Parathyroid adenoma (tissue), 2 donors: Measurements from ENCODE around the gene RAPGEFL1.

Experiments
- H2AFZ ChIP-seq: fragments of 300-600 bp; sonication (generic); one replicate; pipeline ENCODE4 v1.7.0; 2017; ENCODE audit warnings: antibody characterized with exemption, mild to moderate bottlenecking
- H3K27ac ChIP-seq: fragments of 300-600 bp; sonication (generic); one replicate; pipeline ENCODE4 v1.7.0; 2017
- H3K27me3 ChIP-seq: fragments of 300-600 bp; sonication (generic); one replicate; pipeline ENCODE4 v1.7.0; 2017; ENCODE audit warnings: low read length; ENCODE audit not compliant: control insufficient read depth, insufficient read depth
- H3K36me3 ChIP-seq: fragments of 300-600 bp; sonication (generic); one replicate; pipeline ENCODE4 v1.7.0; 2017; ENCODE audit warnings: low read length; ENCODE audit not compliant: control insufficient read depth, insufficient read depth
- H3K4me1 ChIP-seq: fragments of 300-600 bp; sonication (generic); one replicate; pipeline ENCODE4 v1.7.0; 2017; ENCODE audit warnings: control low read depth
- H3K4me2 ChIP-seq: fragments of 300-600 bp; sonication (generic); one replicate; pipeline ENCODE4 v1.7.0; 2017; ENCODE audit warnings: low read length
- H3K4me3 ChIP-seq: fragments of 300-600 bp; sonication (generic); one replicate; pipeline ENCODE4 v1.7.0; 2017; ENCODE audit warnings: low read depth, low read length
- H3K79me2 ChIP-seq: fragments of 300-600 bp; sonication (generic); one replicate; pipeline ENCODE4 v1.7.0; 2017; ENCODE audit warnings: control low read depth
- H3K9ac ChIP-seq: fragments of 300-600 bp; sonication (generic); one replicate; pipeline ENCODE4 v1.7.0; 2017; ENCODE audit warnings: mild to moderate bottlenecking
- H3K9me3 ChIP-seq: fragments of 300-600 bp; sonication (generic); one replicate; pipeline ENCODE4 v1.7.0; 2017; ENCODE audit warnings: low read length; ENCODE audit not compliant: control insufficient read depth
- CTCF ChIP-seq: fragments of 300-600 bp; sonication (generic); IDR thresholded peaks from one replicate; pipeline ENCODE4 v1.7.0; 2017; ENCODE audit warnings: antibody characterized with exemption, mild to moderate bottlenecking
- donor health status: primary hyperparathyroidism.

The RAPGEFL1 gene

GRCh38 chr17:40173091-40173777, 4.0 kb upstream of the RAPGEFL1 start:
- TF ChIP-seq CTCF = no peak
- H3K9ac ChIP-seq = no peak overlapping the region
- H2AFZ ChIP-seq = no peak overlapping the region
- no peak overlapping the region for H3K4me2 ChIP-seq
- no peaks in the 10 kb centered on the region for H3K4me1 ChIP-seq
- H3K27ac ChIP-seq = no peak overlapping the region
- peaks cover 2% of the 10 kb centered on the region for H3K79me2 ChIP-seq
- no peak overlapping the region for H3K4me3 ChIP-seq
- no peaks in the 10 kb centered on the region for H3K36me3 ChIP-seq
- no peaks in the 10 kb centered on the region for H3K27me3 ChIP-seq
- H3K9me3 ChIP-seq = no peaks in the 10 kb centered on the region

GRCh38 chr17:40173778-40174135, 3.5 kb upstream of the RAPGEFL1 start:
- Histone ChIP-seq H3K4me2 (no peak overlapping the region), H3K9me3 (no peaks in the 10 kb centered on the region), H3K27me3 (no peaks in the 10 kb centered on the region), H2AFZ (no peak overlapping the region), H3K9ac (no peak overlapping the region), H3K27ac (no peak overlapping the region), H3K4me1 (no peaks in the 10 kb centered on the region), H3K36me3 (no peaks in the 10 kb centered on the region), H3K4me3 (no peak overlapping the region), H3K79me2 (peaks cover 2% of the 10 kb centered on the region)
- no peak for TF ChIP-seq CTCF

GRCh38 chr17:40174514-40174913, 2.8 kb upstream of the RAPGEFL1 start:
- no peaks in the 10 kb centered on the region for H3K4me1 ChIP-seq
- no peak for TF ChIP-seq CTCF
- H3K4me3 ChIP-seq = no peak overlapping the region
- no peaks in the 10 kb centered on the region for H3K36me3 ChIP-seq
- H3K79me2 ChIP-seq = peaks cover 2% of the 10 kb centered on the region
- no peaks in the 10 kb centered on the region for H3K27me3 ChIP-seq
- no peak overlapping the region for H2AFZ ChIP-seq
- H3K4me2 ChIP-seq = no peak overlapping the region
- no peaks in the 10 kb centered on the region for H3K9me3 ChIP-seq
- no peak overlapping the region for H3K9ac ChIP-seq
- no peak overlapping the region for H3K27ac ChIP-seq

- Histone ChIP-seq H3K4me3 (no peak overlapping the region), H3K9ac (no peak overlapping the region), H3K27ac (no peak overlapping the region), H3K9me3 (no peaks in the 10 kb centered on the region), H3K4me1 (no peaks in the 10 kb centered on the region), H3K4me2 (no peak overlapping the region), H3K27me3 (no peaks in the 10 kb centered on the region), H2AFZ (no peak overlapping the region), H3K36me3 (no peaks in the 10 kb centered on the region), H3K79me2 (no peaks in the 10 kb centered on the region)
- no peak for TF ChIP-seq CTCF
These were observed 1.1 kb upstream of the RAPGEFL1 start for GRCh38 chr17:40175928-40176753.

- H2AFZ ChIP-seq = no peak overlapping the region
- no peaks in the 10 kb centered on the region for H3K79me2 ChIP-seq
- H3K4me1 ChIP-seq = no peaks in the 10 kb centered on the region
- H3K4me3 ChIP-seq = no peak overlapping the region
- no peaks in the 10 kb centered on the region for H3K9me3 ChIP-seq
- TF ChIP-seq CTCF = no peak
- peak overlapping the region; percentile 77 for H3K4me2 ChIP-seq
- no peak overlapping the region for H3K27ac ChIP-seq
- H3K27me3 ChIP-seq = no peaks in the 10 kb centered on the region
- no peaks in the 10 kb centered on the region for H3K36me3 ChIP-seq
- no peak overlapping the region for H3K9ac ChIP-seq
These were observed 538 bp upstream of the RAPGEFL1 start for GRCh38 chr17:40176754-40177110.
